KOPT-K1 (cell line): ENCODE data around the gene RBM33.

Experiments
- H3K27ac ChIP-seq: fragments of 200-600 bp; sonication (generic); 2 replicates; pipeline ENCODE4 v1.5.1; 2016; ENCODE audit warnings: antibody characterized with exemption, mild to moderate bottlenecking, low read depth, low read length; ENCODE audit not compliant: poor library complexity, severe bottlenecking
- H3K36me3 ChIP-seq: fragments of 200-600 bp; sonication (generic); 2 replicates; pipeline ENCODE4 v1.5.1; 2017; ENCODE audit warnings: antibody characterized with exemption, mild to moderate bottlenecking, low read length, moderate library complexity; ENCODE audit not compliant: insufficient read depth
- H3K9me3 ChIP-seq: fragments of 200-600 bp; sonication (generic); 2 replicates; pipeline ENCODE4 v1.5.1; 2017; ENCODE audit warnings: antibody characterized with exemption, low read length, mild to moderate bottlenecking; ENCODE audit not compliant: insufficient read depth, poor library complexity, severe bottlenecking

The RBM33 gene

DNA sequence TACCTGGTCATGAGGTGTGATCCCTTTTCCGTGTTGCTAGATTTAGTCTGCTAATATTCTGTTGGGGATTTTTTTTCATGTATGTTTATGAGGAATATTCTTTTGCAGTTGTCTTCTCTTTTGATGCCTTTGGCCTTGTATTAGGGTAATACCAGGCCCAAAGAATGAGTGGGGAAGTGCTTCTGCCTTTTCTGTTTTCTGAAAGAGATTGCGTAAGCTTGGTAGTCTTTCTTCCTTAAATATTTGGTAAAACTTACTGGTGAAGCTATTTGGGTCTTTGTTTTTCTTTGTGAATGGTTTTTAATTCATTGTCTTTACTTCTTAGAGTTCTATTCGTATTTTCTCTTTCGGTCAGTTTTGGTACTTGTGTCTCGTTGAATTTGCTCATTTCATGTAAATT, 116.7 kb downstream of the RBM33 start:
- Histone ChIP-seq H3K27ac (no peak overlapping the region), H3K36me3 (peaks cover 67% of the 10 kb centered on the region), H3K9me3 (peaks cover 6% of the 10 kb centered on the region)

- Histone ChIP-seq H3K36me3 (peaks cover 67% of the 10 kb centered on the region), H3K9me3 (peaks cover 6% of the 10 kb centered on the region), H3K27ac (peak overlapping the region; percentile 86)
Observed at GRCh38 chr7:155762036-155762435, 117.6 kb downstream of the RBM33 start.

DNA sequence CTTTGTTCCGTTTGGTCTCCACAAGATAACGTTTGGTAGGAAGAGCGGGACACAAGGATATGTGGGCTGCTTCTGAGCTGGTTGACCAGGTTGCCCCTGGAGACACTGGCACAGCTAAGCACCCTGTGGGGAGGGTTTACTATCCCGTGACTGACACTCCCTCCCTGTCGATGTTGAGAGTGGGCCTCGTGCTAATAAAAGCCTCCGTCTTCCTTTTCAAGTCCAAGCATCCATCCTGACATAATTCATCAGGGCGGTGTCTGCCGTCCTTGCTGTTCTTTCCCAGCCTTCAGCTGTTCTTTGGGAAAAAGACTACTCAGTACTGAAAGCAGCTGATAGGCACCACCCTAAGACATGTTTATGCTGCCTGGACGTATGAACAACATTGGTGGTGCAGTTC, 118.2 kb downstream of the RBM33 start:
- Histone ChIP-seq H3K9me3 (peaks cover 2% of the 10 kb centered on the region), H3K27ac (peak overlapping the region; percentile 86), H3K36me3 (peaks cover 67% of the 10 kb centered on the region)

DNA sequence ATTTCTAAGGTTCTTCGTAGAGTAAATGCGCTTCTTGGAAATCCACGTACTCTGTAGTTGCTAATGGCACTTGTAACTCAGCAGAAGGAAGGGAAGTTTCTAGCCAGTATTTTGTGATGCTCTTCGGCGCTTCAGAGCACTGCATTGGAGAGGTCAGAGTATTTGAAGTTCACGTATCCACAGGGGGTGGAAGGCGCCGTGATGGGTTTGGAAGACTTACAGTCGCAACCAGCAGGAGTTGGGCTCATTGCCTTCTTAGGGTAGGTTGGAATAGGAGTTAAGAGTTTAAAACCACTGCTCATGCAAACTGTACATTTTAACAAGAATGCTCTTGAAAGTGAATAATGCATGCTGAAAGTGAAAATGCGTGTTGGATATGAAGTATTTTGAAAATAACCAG, 118.7 kb downstream of the RBM33 start:
- H3K9me3 ChIP-seq = no peaks in the 10 kb centered on the region
- H3K36me3 ChIP-seq = peaks cover 67% of the 10 kb centered on the region
- H3K27ac ChIP-seq = peak overlapping the region; percentile 86

- Histone ChIP-seq H3K27ac (peak overlapping the region; percentile 86), H3K9me3 (no peaks in the 10 kb centered on the region), H3K36me3 (peaks cover 67% of the 10 kb centered on the region)
Observed at GRCh38 chr7:155763691-155764437, 119.4 kb downstream of the RBM33 start.

DNA sequence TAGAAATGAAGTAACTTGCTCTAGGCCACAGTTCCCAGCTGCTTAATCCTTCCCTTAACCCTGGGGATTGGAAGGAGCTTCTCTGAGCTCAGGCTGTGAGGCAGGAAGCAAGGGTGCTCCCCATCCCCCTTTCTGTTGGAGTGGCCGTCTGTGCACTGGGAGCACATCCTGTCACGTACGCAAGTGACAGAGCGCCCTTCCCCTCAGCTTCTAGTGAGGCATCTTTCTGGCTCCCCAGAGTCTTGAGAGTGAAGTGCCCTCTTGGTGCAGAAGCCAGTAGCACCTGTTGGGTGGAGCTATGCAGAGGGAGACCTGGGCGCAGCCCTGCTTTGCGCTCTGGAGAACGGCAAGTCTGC, 120.0 kb downstream of the RBM33 start:
- Histone ChIP-seq H3K36me3 (peaks cover 70% of the 10 kb centered on the region), H3K9me3 (no peaks in the 10 kb centered on the region), H3K27ac (peak overlapping the region; percentile 86)

DNA sequence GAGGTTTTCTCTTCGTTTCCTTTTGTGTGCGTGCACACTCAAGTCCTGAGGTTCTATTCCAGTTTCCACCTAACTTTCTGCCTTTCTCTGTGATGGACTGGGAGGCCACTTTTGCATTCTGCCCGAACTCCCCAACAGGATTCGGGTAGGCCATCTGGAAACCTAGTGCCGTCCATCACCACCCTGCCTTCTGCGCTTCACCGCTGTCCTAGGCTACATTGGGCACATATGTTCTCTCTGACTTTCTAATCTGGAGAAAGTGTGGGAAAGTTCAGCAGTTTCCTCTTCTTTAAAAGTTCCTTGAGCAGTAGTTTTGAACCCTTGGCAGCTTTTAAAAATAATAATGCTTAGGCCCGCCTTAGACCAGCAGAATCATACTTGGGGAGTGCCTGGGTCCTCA, 121.0 kb downstream of the RBM33 start:
- Histone ChIP-seq H3K27ac (peak overlapping the region; percentile 86), H3K36me3 (peaks cover 70% of the 10 kb centered on the region)

GRCh38 chr7:155766386-155766785, 121.9 kb downstream of the RBM33 start:
- Histone ChIP-seq H3K27ac (no peak overlapping the region), H3K9me3 (no peaks in the 10 kb centered on the region), H3K36me3 (peaks cover 73% of the 10 kb centered on the region)

More for the DNA sequence above, 121.0 kb downstream of the RBM33 start:
- no peaks in the 10 kb centered on the region for H3K9me3 ChIP-seq

GRCh38 chr7:155766966-155767916, 122.8 kb downstream of the RBM33 start:
- Histone ChIP-seq H3K27ac (peak overlapping the region; percentile 8), H3K36me3 (peaks cover 80% of the 10 kb centered on the region), H3K9me3 (no peaks in the 10 kb centered on the region)

- no peak overlapping the region for H3K27ac ChIP-seq
- H3K36me3 ChIP-seq = peaks cover 97% of the 10 kb centered on the region
- no peaks in the 10 kb centered on the region for H3K9me3 ChIP-seq
Observed at GRCh38 chr7:155769701-155770100, 125.2 kb downstream of the RBM33 start.

GRCh38 chr7:155770241-155770640, 125.8 kb downstream of the RBM33 start:
- Histone ChIP-seq H3K36me3 (peaks cover 97% of the 10 kb centered on the region), H3K27ac (no peak overlapping the region), H3K9me3 (no peaks in the 10 kb centered on the region)

- Histone ChIP-seq H3K27ac (no peak overlapping the region), H3K36me3 (peaks cover 97% of the 10 kb centered on the region), H3K9me3 (no peaks in the 10 kb centered on the region)
Observed at GRCh38 chr7:155773531-155773930, 129.1 kb downstream of the RBM33 start.

- no peak overlapping the region for H3K27ac ChIP-seq
- no peaks in the 10 kb centered on the region for H3K9me3 ChIP-seq
- peaks cover 97% of the 10 kb centered on the region for H3K36me3 ChIP-seq
Observed at GRCh38 chr7:155774947-155775346, 130.5 kb downstream of the RBM33 start.

DNA sequence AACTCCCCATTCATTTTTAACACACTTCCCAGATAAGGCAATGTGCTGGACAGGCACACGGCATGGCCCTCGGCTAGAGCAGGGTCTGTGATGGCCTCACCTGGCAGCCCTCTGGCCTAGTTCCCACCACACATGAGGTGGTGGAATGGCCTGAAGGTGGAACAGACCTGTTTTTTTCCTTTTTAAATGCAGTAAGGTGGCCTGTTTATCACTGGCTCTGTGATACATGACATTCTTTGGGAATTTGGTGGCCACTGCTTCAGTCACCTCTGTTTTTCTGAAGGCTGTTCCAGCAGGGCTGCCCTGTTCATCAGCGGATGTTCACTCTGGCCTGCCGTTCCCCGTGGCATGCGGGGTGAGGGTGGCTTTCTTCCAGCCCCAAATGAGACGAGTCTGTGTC, 131.2 kb downstream of the RBM33 start:
- Histone ChIP-seq H3K27ac (no peak overlapping the region), H3K36me3 (peaks cover 97% of the 10 kb centered on the region), H3K9me3 (no peaks in the 10 kb centered on the region)

DNA sequence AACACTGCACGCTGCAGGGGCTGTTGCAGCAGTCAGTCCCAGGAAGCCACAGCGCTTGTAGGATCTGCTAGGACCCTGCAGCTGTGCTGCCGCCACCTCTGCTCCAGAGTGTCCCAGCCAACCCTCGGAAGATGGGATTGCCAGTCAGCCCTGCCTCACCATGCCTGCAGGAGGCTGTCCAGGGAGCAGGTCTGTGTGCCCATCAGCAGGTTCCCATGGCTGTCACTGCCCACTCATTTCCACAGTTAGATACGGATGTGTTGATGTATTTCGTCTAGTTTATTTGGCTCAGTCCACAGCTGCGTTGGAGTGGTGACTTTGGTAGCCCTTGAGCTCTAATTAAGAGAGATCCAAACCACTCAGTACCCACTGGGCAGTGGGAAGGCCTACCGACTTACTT, 132.1 kb downstream of the RBM33 start:
- peaks cover 99% of the 10 kb centered on the region for H3K36me3 ChIP-seq
- H3K27ac ChIP-seq = no peak overlapping the region
- no peaks in the 10 kb centered on the region for H3K9me3 ChIP-seq
